Hepatocyte (in vitro differentiated cells): ENCODE measurements around the gene DHRS2.

Experiments used
- EZH2 ChIP-seq: fragments of 200-600 bp; sonication (generic); IDR thresholded peaks from 2 replicates; pipeline ENCODE4 v1.6.1; 2016; ENCODE audit warnings: antibody characterized with exemption, mild to moderate bottlenecking, borderline replicate concordance
- TF ChIP-seq, protein P1 (sequence below): fragments of 200-600 bp; sonication (generic); IDR thresholded peaks from 2 replicates; pipeline ENCODE4 v1.5.1; 2016; ENCODE audit warnings: antibody characterized with exemption, mild to moderate bottlenecking; ENCODE audit not compliant: poor library complexity

DNA sequence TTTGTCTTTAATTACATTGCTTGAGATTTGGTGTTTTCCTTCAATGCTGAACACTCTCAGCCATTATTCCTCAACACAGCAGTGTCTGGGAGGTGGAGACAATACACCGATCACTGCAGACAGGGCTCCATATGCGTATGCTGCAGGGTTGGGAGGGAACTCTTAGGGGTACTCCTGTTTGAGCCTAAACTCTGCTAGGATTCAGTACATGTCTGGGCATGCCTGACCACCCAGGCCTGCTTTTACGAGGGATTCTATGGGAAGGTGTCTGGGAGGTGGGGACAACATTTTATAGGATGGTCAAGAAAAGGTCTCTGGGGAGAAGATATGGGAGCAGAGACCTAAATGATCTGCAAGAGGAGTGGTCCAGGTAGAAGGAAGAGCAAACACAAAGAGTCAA is 34.3 kb downstream of the DHRS2 start:
- TF ChIP-seq, protein P1, sequence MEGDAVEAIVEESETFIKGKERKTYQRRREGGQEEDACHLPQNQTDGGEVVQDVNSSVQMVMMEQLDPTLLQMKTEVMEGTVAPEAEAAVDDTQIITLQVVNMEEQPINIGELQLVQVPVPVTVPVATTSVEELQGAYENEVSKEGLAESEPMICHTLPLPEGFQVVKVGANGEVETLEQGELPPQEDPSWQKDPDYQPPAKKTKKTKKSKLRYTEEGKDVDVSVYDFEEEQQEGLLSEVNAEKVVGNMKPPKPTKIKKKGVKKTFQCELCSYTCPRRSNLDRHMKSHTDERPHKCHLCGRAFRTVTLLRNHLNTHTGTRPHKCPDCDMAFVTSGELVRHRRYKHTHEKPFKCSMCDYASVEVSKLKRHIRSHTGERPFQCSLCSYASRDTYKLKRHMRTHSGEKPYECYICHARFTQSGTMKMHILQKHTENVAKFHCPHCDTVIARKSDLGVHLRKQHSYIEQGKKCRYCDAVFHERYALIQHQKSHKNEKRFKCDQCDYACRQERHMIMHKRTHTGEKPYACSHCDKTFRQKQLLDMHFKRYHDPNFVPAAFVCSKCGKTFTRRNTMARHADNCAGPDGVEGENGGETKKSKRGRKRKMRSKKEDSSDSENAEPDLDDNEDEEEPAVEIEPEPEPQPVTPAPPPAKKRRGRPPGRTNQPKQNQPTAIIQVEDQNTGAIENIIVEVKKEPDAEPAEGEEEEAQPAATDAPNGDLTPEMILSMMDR = no peak
- TF ChIP-seq EZH2 = no peak
